ENCODE measurements around the gene ATF5.

ATF5 gene

GRCh38 chr19:49929121-49929610, at the start of gene ATF5, which contains the start of gene NUP62:
Gene ATF5 (plus strand): TSS chr19:49929205. CDS start chr19:49930851, 1,646 bp downstream.
Gene NUP62 (minus strand): TSS chr19:49929504. CDS start chr19:49909807, 19,697 bp downstream.
- peak; percentile 96 for DNase-seq

- DNase-seq = no peak
These were observed 49.6 kb upstream of the ATF5 start for GRCh38 chr19:49879243-49879963.

GRCh38 chr19:49880162-49880869, 48.7 kb upstream of the ATF5 start:
- DNase-seq = no peak

GRCh38 chr19:49881186-49881585, 47.8 kb upstream of the ATF5 start:
- DNase-seq = no peak

- no peak for DNase-seq
These were observed 47.2 kb upstream of the ATF5 start for GRCh38 chr19:49881672-49882394.

GRCh38 chr19:49882643-49883042, 46.4 kb upstream of the ATF5 start:
- DNase-seq = no peak

- DNase-seq = no peak
These were observed 45.9 kb upstream of the ATF5 start for GRCh38 chr19:49883094-49883493.

GRCh38 chr19:49884109-49884508, 44.9 kb upstream of the ATF5 start:
- no peak for DNase-seq

GRCh38 chr19:49884760-49885159, 44.2 kb upstream of the ATF5 start:
- no peak for DNase-seq

- no peak for DNase-seq
These were observed 41.9 kb upstream of the ATF5 start for GRCh38 chr19:49887037-49887664.

- DNase-seq = no peak
These were observed 41.1 kb upstream of the ATF5 start for GRCh38 chr19:49887665-49888509.

- no peak for DNase-seq
These were observed 40.5 kb upstream of the ATF5 start for GRCh38 chr19:49888510-49888824.

GRCh38 chr19:49889038-49889686, 39.8 kb upstream of the ATF5 start:
- no peak for DNase-seq

GRCh38 chr19:49889687-49890348, 39.2 kb upstream of the ATF5 start:
- DNase-seq = no peak

GRCh38 chr19:49890349-49891311, 38.4 kb upstream of the ATF5 start:
- DNase-seq = peak; percentile 50

- no peak for DNase-seq
These were observed 37.6 kb upstream of the ATF5 start for GRCh38 chr19:49891393-49891792.

GRCh38 chr19:49892716-49893115, 36.3 kb upstream of the ATF5 start:
- DNase-seq = no peak

GRCh38 chr19:49894011-49894664, 34.9 kb upstream of the ATF5 start:
- DNase-seq = no peak

GRCh38 chr19:49894879-49895565, 34.0 kb upstream of the ATF5 start:
- no peak for DNase-seq

All from NCI-H187 treated with DMSO at 0.1 percent for 48 hours (cell line).